GM23338 (cell line): Measurements from ENCODE around the gene MKKS. TPM values are rescaled to one million over a fixed set of nuclear protein-coding genes. Genes with fewer than 3 reads are reported as not detected.

Experiments
- ATAC-seq: fragments of 200-7000 bp; cut with Tn5 transposase; 3 replicates; pipeline ENCODE4 v1.9.1; 2020
- DNase-seq: peaks from one replicate; pipeline ENCODE4 v3.0.0-alpha.2; 2015; ENCODE audit warnings: low spot score
- H2AFZ ChIP-seq: fragments of 200-600 bp; sonication (generic); 2 replicates; pipeline ENCODE4 v1.8.0; 2016; ENCODE audit warnings: antibody characterized with exemption, mild to moderate bottlenecking, moderate library complexity
- H3F3A ChIP-seq: fragments of 200-600 bp; sonication (generic); replicated peaks from 2 replicates; pipeline ENCODE4 v1.8.0; 2017; ENCODE audit warnings: antibody characterized with exemption, mixed run types, low read depth
- H3K27ac ChIP-seq: fragments of 200-600 bp; sonication (generic); 2 replicates; pipeline ENCODE4 v1.6.1; 2016; ENCODE audit warnings: low read depth
- H3K27me3 ChIP-seq: fragments of 200-600 bp; sonication (generic); 2 replicates; pipeline ENCODE4 v1.8.0; 2016; ENCODE audit warnings: mild to moderate bottlenecking, mixed run types, moderate library complexity; ENCODE audit not compliant: insufficient read depth
- H3K36me3 ChIP-seq: fragments of 200-600 bp; sonication (generic); 2 replicates; pipeline ENCODE4 v1.8.0; 2016; ENCODE audit warnings: mild to moderate bottlenecking; ENCODE audit not compliant: insufficient read depth
- H3K4me1 ChIP-seq: fragments of 200-600 bp; sonication (generic); 2 replicates; pipeline ENCODE4 v1.8.0; 2016; ENCODE audit warnings: mild to moderate bottlenecking, moderate library complexity; ENCODE audit not compliant: insufficient read depth
- H3K4me2 ChIP-seq: fragments of 200-600 bp; sonication (generic); 2 replicates; pipeline ENCODE4 v1.7.1; 2017; ENCODE audit warnings: mixed run types
- H3K4me3 ChIP-seq: fragments of 200-600 bp; sonication (generic); 2 replicates; pipeline ENCODE4 v1.6.1; 2016; ENCODE audit warnings: mixed run types
- H3K79me2 ChIP-seq: fragments of 200-600 bp; sonication (generic); replicated peaks from 2 replicates; pipeline ENCODE4 v1.8.0; 2017; ENCODE audit warnings: mild to moderate bottlenecking; ENCODE audit not compliant: insufficient read depth
- H3K9me2 ChIP-seq: fragments of 200-600 bp; sonication (generic); 2 replicates; pipeline ENCODE4 v1.8.0; 2017; ENCODE audit not compliant: insufficient read depth
- H4K20me1 ChIP-seq: fragments of 200-600 bp; sonication (generic); replicated peaks from 2 replicates; pipeline ENCODE4 v1.8.0; 2017; ENCODE audit warnings: mild to moderate bottlenecking; ENCODE audit not compliant: insufficient read depth
- H3K27ac Mint-ChIP-seq: 2 replicates; pipeline ENCODE4 v1.8.0; 2020; ENCODE audit warnings: inconsistent platforms, mild to moderate bottlenecking, moderate library complexity, mixed read lengths
- H3K27me3 Mint-ChIP-seq: 3 replicates; pipeline ENCODE4 v1.8.0; 2022; ENCODE audit warnings: low read depth, mild to moderate bottlenecking, moderate library complexity, mixed read lengths, inconsistent platforms; ENCODE audit not compliant: insufficient read depth, poor library complexity
- H3K36me3 Mint-ChIP-seq: 3 replicates; pipeline ENCODE4 v1.8.0; 2021; ENCODE audit warnings: low read depth, mild to moderate bottlenecking, inconsistent platforms, moderate library complexity, mixed read lengths
- H3K4me1 Mint-ChIP-seq: 3 replicates; pipeline ENCODE4 v1.8.0; 2020; ENCODE audit warnings: mild to moderate bottlenecking, inconsistent platforms, mixed read lengths
- H3K4me3 Mint-ChIP-seq: 3 replicates; pipeline ENCODE4 v1.8.0; 2021; ENCODE audit warnings: moderate library complexity, mild to moderate bottlenecking, inconsistent platforms, mixed read lengths
- H3K9me3 Mint-ChIP-seq: 3 replicates; pipeline ENCODE4 v1.8.0; 2020; ENCODE audit warnings: moderate library complexity, mild to moderate bottlenecking, inconsistent platforms, mixed read lengths
- CREB1 ChIP-seq: fragments of 250-450 bp; sonication (Bioruptor Pico); IDR thresholded peaks from 2 replicates; pipeline ENCODE4 v1.5.0; 2020; ENCODE audit warnings: low read depth, mild to moderate bottlenecking, moderate library complexity
- EZH2 ChIP-seq: fragments of 200-600 bp; sonication (generic); IDR thresholded peaks from one replicate; pipeline ENCODE4 v1.8.0; 2017; ENCODE audit warnings: antibody characterized with exemption, mild to moderate bottlenecking, low read depth; ENCODE audit not compliant: unreplicated experiment
- EZH2phosphoT487 ChIP-seq: fragments of 200-600 bp; sonication (generic); IDR thresholded peaks from one replicate; pipeline ENCODE4 v1.8.1; 2018; ENCODE audit warnings: antibody characterized with exemption; ENCODE audit not compliant: unreplicated experiment
- JUNB ChIP-seq: IDR thresholded peaks from one replicate; pipeline ENCODE4 v1.6.1; 2016; ENCODE audit warnings: antibody characterized with exemption; ENCODE audit not compliant: unreplicated experiment
- NANOG ChIP-seq: IDR thresholded peaks from 2 replicates; pipeline ENCODE4 v1.6.1; 2016; ENCODE audit warnings: antibody characterized with exemption, borderline replicate concordance
- POLR2AphosphoS5 ChIP-seq: IDR thresholded peaks from 2 replicates; pipeline ENCODE4 v1.6.1; 2016; ENCODE audit warnings: antibody characterized with exemption, low read depth
- STAT1 ChIP-seq: IDR thresholded peaks from one replicate; pipeline ENCODE4 v1.6.1; 2016; ENCODE audit warnings: antibody characterized with exemption; ENCODE audit not compliant: unreplicated experiment
- ZNF114 ChIP-seq: fragments of 250-450 bp; sonication (Bioruptor Pico); IDR thresholded peaks from 2 replicates; pipeline ENCODE4 v1.5.0; 2020; ENCODE audit warnings: mild to moderate bottlenecking, moderate library complexity
- ZNF331 ChIP-seq: fragments of 250-450 bp; sonication (Bioruptor Pico); IDR thresholded peaks from 2 replicates; pipeline ENCODE4 v1.5.0; 2020; ENCODE audit warnings: low read depth, mild to moderate bottlenecking, moderate library complexity
- polyA plus RNA-seq: library from polyadenylated mRNA; unstranded; fragments of >200 nt; fragmentation: Nextera tagmentation; extraction: Ambion mirVana; gene quantifications from 2 replicates; pipeline ENCODE4 v1.2.1, GENCODE V29; 2016
- total RNA-seq: library from RNA; depleted of rRNA; stranded (reverse); fragments of >200 nt; shearing (Covaris generic); gene quantifications from 2 replicates; pipeline ENCODE4 v1.2.3, GENCODE V29; 2014
- TF ChIP-seq, protein P1 (sequence below): IDR thresholded peaks from 2 replicates; pipeline ENCODE4 v1.6.1; 2016; ENCODE audit warnings: antibody characterized with exemption
- TF ChIP-seq, protein P2 (sequence below), 2 experiments: fragments of 200-600 bp in 1 of 2; sonication (generic) in 1 of 2; conservative IDR thresholded peaks; 2 replicates each; pipeline versions ENCODE4 v1.5.1 to v1.6.1; 2016 to 2017; ENCODE audit warnings: antibody characterized with exemption in 2 of 2, low read depth in 2 of 2, mild to moderate bottlenecking in 2 of 2, moderate library complexity in 1 of 2
- TF ChIP-seq, protein P3 (sequence below): fragments of 250-450 bp; sonication (Bioruptor Pico); IDR thresholded peaks from 2 replicates; pipeline ENCODE4 v1.5.0; 2020; ENCODE audit warnings: mild to moderate bottlenecking, moderate library complexity
- TF ChIP-seq, protein P4 (sequence below): IDR thresholded peaks from one replicate; pipeline ENCODE4 v1.6.1; 2018; ENCODE audit warnings: antibody characterized with exemption; ENCODE audit not compliant: unreplicated experiment

The MKKS gene
- total and polyA plus RNA-seq, 2 experiments from 2014 or later = 13.4 to 16.7 TPM

DNA sequence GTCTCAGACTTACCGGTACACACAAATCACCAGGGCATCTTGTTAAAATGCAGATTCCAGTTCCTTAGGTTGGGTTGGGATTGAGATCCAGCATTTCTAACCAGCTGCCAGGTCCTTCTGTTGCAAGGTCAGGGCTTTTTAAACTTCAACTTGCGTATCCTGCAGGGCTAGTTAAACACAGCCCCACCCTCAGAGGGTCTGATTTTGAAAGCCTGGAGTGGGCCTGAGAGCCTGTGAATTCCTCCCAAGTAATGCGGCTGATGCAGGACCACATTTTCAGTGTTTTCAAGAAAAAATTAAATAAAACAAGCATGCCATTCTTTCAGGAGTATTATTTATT is 65.3 kb downstream of the MKKS start:
- H3K9me3 Mint-ChIP-seq = no peaks in the 10 kb centered on the region; the same call in 1 of the 3 replicates
- no peak overlapping the region for H3K4me3 Mint-ChIP-seq
- TF ChIP-seq POLR2AphosphoS5 (no peak), NANOG (no peak), ZNF331 (CRISPR knock-in tag) (no peak), CREB1 (no peak), JUNB (no peak), ZNF114 (CRISPR knock-in tag) (no peak), STAT1 (no peak), EZH2phosphoT487 (no peak), EZH2 (no peak)
- TF ChIP-seq, protein P1, sequence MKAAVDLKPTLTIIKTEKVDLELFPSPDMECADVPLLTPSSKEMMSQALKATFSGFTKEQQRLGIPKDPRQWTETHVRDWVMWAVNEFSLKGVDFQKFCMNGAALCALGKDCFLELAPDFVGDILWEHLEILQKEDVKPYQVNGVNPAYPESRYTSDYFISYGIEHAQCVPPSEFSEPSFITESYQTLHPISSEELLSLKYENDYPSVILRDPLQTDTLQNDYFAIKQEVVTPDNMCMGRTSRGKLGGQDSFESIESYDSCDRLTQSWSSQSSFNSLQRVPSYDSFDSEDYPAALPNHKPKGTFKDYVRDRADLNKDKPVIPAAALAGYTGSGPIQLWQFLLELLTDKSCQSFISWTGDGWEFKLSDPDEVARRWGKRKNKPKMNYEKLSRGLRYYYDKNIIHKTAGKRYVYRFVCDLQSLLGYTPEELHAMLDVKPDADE = no peak
- TF ChIP-seq, protein P2, sequence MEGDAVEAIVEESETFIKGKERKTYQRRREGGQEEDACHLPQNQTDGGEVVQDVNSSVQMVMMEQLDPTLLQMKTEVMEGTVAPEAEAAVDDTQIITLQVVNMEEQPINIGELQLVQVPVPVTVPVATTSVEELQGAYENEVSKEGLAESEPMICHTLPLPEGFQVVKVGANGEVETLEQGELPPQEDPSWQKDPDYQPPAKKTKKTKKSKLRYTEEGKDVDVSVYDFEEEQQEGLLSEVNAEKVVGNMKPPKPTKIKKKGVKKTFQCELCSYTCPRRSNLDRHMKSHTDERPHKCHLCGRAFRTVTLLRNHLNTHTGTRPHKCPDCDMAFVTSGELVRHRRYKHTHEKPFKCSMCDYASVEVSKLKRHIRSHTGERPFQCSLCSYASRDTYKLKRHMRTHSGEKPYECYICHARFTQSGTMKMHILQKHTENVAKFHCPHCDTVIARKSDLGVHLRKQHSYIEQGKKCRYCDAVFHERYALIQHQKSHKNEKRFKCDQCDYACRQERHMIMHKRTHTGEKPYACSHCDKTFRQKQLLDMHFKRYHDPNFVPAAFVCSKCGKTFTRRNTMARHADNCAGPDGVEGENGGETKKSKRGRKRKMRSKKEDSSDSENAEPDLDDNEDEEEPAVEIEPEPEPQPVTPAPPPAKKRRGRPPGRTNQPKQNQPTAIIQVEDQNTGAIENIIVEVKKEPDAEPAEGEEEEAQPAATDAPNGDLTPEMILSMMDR (conservative IDR thresholded peaks at IDR 0.05; ENCODE audit: low read depth in 2 of 2) = no peak
- TF ChIP-seq, protein P3, sequence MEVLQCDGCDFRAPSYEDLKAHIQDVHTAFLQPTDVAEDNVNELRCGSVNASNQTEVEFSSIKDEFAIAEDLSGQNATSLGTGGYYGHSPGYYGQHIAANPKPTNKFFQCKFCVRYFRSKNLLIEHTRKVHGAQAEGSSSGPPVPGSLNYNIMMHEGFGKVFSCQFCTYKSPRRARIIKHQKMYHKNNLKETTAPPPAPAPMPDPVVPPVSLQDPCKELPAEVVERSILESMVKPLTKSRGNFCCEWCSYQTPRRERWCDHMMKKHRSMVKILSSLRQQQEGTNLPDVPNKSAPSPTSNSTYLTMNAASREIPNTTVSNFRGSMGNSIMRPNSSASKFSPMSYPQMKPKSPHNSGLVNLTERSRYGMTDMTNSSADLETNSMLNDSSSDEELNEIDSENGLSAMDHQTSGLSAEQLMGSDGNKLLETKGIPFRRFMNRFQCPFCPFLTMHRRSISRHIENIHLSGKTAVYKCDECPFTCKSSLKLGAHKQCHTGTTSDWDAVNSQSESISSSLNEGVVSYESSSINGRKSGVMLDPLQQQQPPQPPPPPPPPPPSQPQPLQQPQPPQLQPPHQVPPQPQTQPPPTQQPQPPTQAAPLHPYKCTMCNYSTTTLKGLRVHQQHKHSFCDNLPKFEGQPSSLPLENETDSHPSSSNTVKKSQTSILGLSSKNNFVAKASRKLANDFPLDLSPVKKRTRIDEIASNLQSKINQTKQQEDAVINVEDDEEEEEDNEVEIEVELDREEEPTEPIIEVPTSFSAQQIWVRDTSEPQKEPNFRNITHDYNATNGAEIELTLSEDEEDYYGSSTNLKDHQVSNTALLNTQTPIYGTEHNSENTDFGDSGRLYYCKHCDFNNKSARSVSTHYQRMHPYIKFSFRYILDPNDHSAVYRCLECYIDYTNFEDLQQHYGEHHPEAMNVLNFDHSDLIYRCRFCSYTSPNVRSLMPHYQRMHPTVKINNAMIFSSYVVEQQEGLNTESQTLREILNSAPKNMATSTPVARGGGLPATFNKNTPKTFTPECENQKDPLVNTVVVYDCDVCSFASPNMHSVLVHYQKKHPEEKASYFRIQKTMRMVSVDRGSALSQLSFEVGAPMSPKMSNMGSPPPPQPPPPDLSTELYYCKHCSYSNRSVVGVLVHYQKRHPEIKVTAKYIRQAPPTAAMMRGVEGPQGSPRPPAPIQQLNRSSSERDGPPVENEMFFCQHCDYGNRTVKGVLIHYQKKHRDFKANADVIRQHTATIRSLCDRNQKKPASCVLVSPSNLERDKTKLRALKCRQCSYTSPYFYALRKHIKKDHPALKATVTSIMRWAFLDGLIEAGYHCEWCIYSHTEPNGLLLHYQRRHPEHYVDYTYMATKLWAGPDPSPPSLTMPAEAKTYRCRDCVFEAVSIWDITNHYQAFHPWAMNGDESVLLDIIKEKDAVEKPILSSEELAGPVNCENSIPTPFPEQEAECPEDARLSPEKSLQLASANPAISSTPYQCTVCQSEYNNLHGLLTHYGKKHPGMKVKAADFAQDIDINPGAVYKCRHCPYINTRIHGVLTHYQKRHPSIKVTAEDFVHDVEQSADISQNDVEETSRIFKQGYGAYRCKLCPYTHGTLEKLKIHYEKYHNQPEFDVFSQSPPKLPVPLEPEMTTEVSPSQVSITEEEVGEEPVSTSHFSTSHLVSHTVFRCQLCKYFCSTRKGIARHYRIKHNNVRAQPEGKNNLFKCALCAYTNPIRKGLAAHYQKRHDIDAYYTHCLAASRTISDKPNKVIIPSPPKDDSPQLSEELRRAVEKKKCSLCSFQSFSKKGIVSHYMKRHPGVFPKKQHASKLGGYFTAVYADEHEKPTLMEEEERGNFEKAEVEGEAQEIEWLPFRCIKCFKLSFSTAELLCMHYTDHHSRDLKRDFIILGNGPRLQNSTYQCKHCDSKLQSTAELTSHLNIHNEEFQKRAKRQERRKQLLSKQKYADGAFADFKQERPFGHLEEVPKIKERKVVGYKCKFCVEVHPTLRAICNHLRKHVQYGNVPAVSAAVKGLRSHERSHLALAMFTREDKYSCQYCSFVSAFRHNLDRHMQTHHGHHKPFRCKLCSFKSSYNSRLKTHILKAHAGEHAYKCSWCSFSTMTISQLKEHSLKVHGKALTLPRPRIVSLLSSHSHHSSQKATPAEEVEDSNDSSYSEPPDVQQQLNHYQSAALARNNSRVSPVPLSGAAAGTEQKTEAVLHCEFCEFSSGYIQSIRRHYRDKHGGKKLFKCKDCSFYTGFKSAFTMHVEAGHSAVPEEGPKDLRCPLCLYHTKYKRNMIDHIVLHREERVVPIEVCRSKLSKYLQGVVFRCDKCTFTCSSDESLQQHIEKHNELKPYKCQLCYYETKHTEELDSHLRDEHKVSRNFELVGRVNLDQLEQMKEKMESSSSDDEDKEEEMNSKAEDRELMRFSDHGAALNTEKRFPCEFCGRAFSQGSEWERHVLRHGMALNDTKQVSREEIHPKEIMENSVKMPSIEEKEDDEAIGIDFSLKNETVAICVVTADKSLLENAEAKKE (CRISPR knock-in tag) = no peak
- TF ChIP-seq, protein P4, sequence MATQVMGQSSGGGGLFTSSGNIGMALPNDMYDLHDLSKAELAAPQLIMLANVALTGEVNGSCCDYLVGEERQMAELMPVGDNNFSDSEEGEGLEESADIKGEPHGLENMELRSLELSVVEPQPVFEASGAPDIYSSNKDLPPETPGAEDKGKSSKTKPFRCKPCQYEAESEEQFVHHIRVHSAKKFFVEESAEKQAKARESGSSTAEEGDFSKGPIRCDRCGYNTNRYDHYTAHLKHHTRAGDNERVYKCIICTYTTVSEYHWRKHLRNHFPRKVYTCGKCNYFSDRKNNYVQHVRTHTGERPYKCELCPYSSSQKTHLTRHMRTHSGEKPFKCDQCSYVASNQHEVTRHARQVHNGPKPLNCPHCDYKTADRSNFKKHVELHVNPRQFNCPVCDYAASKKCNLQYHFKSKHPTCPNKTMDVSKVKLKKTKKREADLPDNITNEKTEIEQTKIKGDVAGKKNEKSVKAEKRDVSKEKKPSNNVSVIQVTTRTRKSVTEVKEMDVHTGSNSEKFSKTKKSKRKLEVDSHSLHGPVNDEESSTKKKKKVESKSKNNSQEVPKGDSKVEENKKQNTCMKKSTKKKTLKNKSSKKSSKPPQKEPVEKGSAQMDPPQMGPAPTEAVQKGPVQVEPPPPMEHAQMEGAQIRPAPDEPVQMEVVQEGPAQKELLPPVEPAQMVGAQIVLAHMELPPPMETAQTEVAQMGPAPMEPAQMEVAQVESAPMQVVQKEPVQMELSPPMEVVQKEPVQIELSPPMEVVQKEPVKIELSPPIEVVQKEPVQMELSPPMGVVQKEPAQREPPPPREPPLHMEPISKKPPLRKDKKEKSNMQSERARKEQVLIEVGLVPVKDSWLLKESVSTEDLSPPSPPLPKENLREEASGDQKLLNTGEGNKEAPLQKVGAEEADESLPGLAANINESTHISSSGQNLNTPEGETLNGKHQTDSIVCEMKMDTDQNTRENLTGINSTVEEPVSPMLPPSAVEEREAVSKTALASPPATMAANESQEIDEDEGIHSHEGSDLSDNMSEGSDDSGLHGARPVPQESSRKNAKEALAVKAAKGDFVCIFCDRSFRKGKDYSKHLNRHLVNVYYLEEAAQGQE = no peak
- H3K4me1 ChIP-seq = peaks cover 5% of the 10 kb centered on the region; the same call in 1 of the 2 replicates
- no peaks in the 10 kb centered on the region for H3F3A ChIP-seq
- no peaks in the 10 kb centered on the region; the same call in 2 of the 3 replicates for H3K4me1 Mint-ChIP-seq
- DNase-seq = no peak
- H4K20me1 ChIP-seq = no peaks in the 10 kb centered on the region
- ATAC-seq = no peak
- H3K27me3 Mint-ChIP-seq = no peaks in the 10 kb centered on the region
- H3K79me2 ChIP-seq = no peaks in the 10 kb centered on the region
- H3K9me2 ChIP-seq = no peaks in the 10 kb centered on the region; the same call in 1 of the 2 replicates
- H3K4me2 ChIP-seq = no peak overlapping the region
- no peaks in the 10 kb centered on the region for H3K27me3 ChIP-seq
- H3K27ac Mint-ChIP-seq = no peak overlapping the region
- peak overlapping the region; percentile 56; the same call in 1 of the 2 replicates for H2AFZ ChIP-seq
- H3K36me3 Mint-ChIP-seq = no peaks in the 10 kb centered on the region
- H3K36me3 ChIP-seq = no peaks in the 10 kb centered on the region
- no peak overlapping the region for H3K4me3 ChIP-seq
- H3K27ac ChIP-seq = no peak overlapping the region
